Loucy (cell line): ENCODE results near the gene PTPRN2.

Source experiments
- H2AFZ ChIP-seq: fragments of 200-600 bp; sonication (generic); 2 replicates; pipeline ENCODE4 v1.6.0; 2016; ENCODE audit warnings: antibody characterized with exemption, mild to moderate bottlenecking, low read length, moderate library complexity
- H3F3A ChIP-seq: fragments of 200-600 bp; 2 replicates; pipeline ENCODE4 v1.6.0; 2016; ENCODE audit warnings: antibody characterized with exemption, low read depth, mild to moderate bottlenecking
- H3K27me3 ChIP-seq: fragments of 200-600 bp; sonication (generic); 2 replicates; pipeline ENCODE4 v1.6.1; 2014; ENCODE audit warnings: low read length, mild to moderate bottlenecking; ENCODE audit not compliant: insufficient read depth, poor library complexity, severe bottlenecking
- H3K36me3 ChIP-seq: fragments of 200-600 bp; sonication (generic); 2 replicates; pipeline ENCODE4 v1.6.1; 2016; ENCODE audit warnings: low read length; ENCODE audit not compliant: insufficient read depth
- H3K4me1 ChIP-seq: fragments of 200-600 bp; sonication (generic); 2 replicates; pipeline ENCODE4 v1.5.1; 2014; ENCODE audit warnings: low read length, mild to moderate bottlenecking; ENCODE audit not compliant: insufficient read depth, poor library complexity, severe bottlenecking
- H3K4me2 ChIP-seq: fragments of 200-600 bp; sonication (generic); 2 replicates; pipeline ENCODE4 v1.6.0; 2014; ENCODE audit warnings: antibody characterized with exemption, low read length, low read depth, mild to moderate bottlenecking; ENCODE audit not compliant: poor library complexity, severe bottlenecking
- H3K4me3 ChIP-seq: fragments of 200-600 bp; sonication (generic); 2 replicates; pipeline ENCODE4 v1.5.1; 2014; ENCODE audit warnings: low read length, mild to moderate bottlenecking, mixed read lengths; ENCODE audit not compliant: poor library complexity, severe bottlenecking
- H3K79me2 ChIP-seq: fragments of 200-600 bp; sonication (generic); 2 replicates; pipeline ENCODE4 v1.6.1; 2014; ENCODE audit warnings: low read length; ENCODE audit not compliant: insufficient read depth
- H3K9ac ChIP-seq: fragments of 200-600 bp; sonication (generic); 2 replicates; pipeline ENCODE4 v1.6.0; 2014; ENCODE audit warnings: mild to moderate bottlenecking, low read depth, low read length, moderate library complexity; ENCODE audit not compliant: poor library complexity, severe bottlenecking
- H3K9me2 ChIP-seq: fragments of 200-600 bp; sonication (generic); replicated peaks from 2 replicates; pipeline ENCODE4 v1.6.1; 2016; ENCODE audit warnings: low read depth, low read length, mixed read lengths
- H3K9me3 ChIP-seq: fragments of 200-600 bp; sonication (generic); 2 replicates; pipeline ENCODE4 v1.6.1; 2014; ENCODE audit warnings: mild to moderate bottlenecking, antibody characterized with exemption, low read length, low read depth; ENCODE audit not compliant: insufficient read depth
- H4K20me1 ChIP-seq: fragments of 200-600 bp; sonication (generic); 2 replicates; pipeline ENCODE4 v1.6.0; 2014; ENCODE audit warnings: antibody characterized with exemption, low read length, mild to moderate bottlenecking; ENCODE audit not compliant: insufficient read depth, poor library complexity, severe bottlenecking
- EZH2phosphoT487 ChIP-seq: fragments of 200-600 bp; IDR thresholded peaks from 2 replicates; pipeline ENCODE4 v1.6.1; 2018; ENCODE audit warnings: antibody characterized with exemption, mild to moderate bottlenecking, moderate library complexity, borderline replicate concordance
- TF ChIP-seq, protein P1 (sequence below): fragments of 200-600 bp; sonication (generic); conservative IDR thresholded peaks from 2 replicates; pipeline ENCODE4 v1.5.1; 2014; ENCODE audit warnings: mild to moderate bottlenecking, antibody characterized with exemption, low read length

PTPRN2 gene

DNA sequence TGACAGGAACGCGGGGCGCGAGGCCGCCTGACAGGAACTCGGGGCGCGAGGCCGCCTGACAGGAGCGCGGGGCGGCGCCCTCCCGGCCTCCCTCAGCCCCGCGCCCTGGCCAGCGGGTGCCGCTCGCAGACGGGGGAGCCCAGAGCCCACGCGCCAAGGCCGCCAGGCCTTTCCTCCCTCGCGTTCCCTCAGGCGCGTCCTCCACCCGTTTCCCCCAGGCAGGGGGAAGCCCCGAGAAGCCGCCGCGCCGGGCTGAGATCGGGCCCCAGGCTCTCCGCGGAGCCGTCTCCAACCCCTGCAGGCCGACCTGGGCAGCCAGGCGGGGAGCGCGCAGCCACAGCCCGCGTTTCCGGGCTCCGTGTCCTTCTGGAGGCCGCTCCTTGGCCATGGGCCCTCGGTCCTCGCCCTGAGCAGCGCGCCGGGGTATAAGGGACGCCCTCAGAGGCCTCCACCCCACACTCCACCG is 17.7 kb downstream of the PTPRN2 start:
- peaks cover 12% of the 10 kb centered on the region; the same call in 1 of the 2 replicates for H3K9me3 ChIP-seq
- H3K9ac ChIP-seq = no peak overlapping the region
- H3K9me2 ChIP-seq = no peaks in the 10 kb centered on the region
- H3K4me3 ChIP-seq = no peak overlapping the region
- H3K4me1 ChIP-seq = no peaks in the 10 kb centered on the region
- H3F3A ChIP-seq = no peaks in the 10 kb centered on the region
- no peaks in the 10 kb centered on the region for H4K20me1 ChIP-seq
- no peaks in the 10 kb centered on the region for H3K79me2 ChIP-seq
- H3K4me2 ChIP-seq = no peak overlapping the region
- no peaks in the 10 kb centered on the region for H3K36me3 ChIP-seq
- H3K27me3 ChIP-seq = no peaks in the 10 kb centered on the region
- H2AFZ ChIP-seq = no peak overlapping the region
- TF ChIP-seq, protein P1, sequence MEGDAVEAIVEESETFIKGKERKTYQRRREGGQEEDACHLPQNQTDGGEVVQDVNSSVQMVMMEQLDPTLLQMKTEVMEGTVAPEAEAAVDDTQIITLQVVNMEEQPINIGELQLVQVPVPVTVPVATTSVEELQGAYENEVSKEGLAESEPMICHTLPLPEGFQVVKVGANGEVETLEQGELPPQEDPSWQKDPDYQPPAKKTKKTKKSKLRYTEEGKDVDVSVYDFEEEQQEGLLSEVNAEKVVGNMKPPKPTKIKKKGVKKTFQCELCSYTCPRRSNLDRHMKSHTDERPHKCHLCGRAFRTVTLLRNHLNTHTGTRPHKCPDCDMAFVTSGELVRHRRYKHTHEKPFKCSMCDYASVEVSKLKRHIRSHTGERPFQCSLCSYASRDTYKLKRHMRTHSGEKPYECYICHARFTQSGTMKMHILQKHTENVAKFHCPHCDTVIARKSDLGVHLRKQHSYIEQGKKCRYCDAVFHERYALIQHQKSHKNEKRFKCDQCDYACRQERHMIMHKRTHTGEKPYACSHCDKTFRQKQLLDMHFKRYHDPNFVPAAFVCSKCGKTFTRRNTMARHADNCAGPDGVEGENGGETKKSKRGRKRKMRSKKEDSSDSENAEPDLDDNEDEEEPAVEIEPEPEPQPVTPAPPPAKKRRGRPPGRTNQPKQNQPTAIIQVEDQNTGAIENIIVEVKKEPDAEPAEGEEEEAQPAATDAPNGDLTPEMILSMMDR = no peak
- TF ChIP-seq EZH2phosphoT487 = no peak

DNA sequence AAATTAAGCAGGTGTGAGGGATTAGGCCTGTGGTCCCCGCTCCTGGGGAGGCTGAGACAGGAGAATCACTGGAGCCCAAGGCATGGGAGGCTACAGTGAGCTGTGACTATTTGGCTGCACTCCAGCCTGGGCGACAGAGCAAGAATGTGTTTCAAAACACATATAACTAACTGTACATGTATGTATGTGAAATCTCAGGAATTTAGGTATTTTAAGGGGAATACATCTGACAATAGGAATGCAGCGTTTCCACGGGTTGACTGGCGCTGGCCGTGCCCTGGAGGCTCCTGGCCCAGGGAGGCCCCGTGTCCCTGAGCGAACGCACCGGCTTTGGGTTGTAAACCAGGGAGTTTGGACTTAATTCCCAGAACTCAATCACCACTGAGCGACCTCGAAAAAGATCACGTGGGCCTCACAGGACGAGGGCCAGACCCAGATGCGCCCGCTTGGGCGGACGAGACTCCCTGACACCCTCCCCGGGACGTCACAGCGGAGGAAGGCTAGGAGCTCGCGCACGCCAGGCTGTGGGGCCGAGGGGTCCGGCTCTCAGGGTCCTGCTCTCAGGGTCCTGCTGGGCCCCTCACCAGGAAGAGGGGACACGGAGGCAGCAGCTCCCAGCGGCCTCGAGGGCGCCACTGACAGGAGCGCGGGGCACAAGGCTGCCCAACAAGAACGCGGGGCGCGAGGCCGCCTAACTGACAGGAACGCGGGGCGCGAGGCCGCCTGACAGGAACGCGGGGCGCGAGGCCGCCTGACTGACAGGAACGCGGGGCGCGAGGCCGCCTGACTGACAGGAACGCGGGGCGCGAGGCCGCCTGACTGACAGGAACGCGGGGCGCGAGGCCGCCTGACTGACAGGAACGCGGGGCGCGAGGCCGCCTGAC is 18.4 kb downstream of the PTPRN2 start:
- Histone ChIP-seq H3K4me3 (no peak overlapping the region), H3K9ac (no peak overlapping the region), H3K9me2 (no peaks in the 10 kb centered on the region), H4K20me1 (no peaks in the 10 kb centered on the region), H3K4me2 (no peak overlapping the region), H3K79me2 (no peaks in the 10 kb centered on the region), H3K4me1 (no peaks in the 10 kb centered on the region), H2AFZ (no peak overlapping the region), H3K36me3 (no peaks in the 10 kb centered on the region), H3K9me3 (peaks cover 12% of the 10 kb centered on the region; the same call in 1 of the 2 replicates), H3F3A (no peaks in the 10 kb centered on the region), H3K27me3 (no peaks in the 10 kb centered on the region)
- TF ChIP-seq, protein P1 = no peak
- no peak for TF ChIP-seq EZH2phosphoT487

DNA sequence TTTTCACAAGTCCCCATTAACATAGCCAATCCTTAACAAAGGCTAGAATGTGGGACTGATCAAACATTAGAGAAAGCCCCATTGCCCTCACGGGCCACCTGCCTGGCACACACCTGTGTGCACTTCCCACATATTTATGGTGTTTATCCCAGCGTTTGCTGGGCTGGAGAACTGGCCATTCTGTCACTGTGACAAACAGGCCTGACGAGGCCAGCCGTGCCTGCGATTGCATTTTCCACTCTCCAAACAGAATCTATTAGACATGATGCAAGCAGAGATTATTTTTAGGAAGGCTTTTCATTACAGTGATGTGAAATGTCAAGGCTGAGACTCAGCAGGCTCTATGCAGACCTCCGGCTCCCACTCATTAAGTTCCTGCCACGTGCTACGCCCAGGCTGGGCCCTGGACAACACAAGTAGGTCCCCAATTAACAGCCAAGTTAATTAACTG is 20.4 kb downstream of the PTPRN2 start:
- TF ChIP-seq EZH2phosphoT487 = no peak
- TF ChIP-seq, protein P1 = no peak
- Histone ChIP-seq H4K20me1 (no peaks in the 10 kb centered on the region), H3K9ac (no peak overlapping the region), H3K79me2 (no peaks in the 10 kb centered on the region), H3F3A (no peaks in the 10 kb centered on the region), H3K4me2 (no peak overlapping the region), H3K36me3 (no peaks in the 10 kb centered on the region), H3K4me1 (no peaks in the 10 kb centered on the region), H3K4me3 (no peak overlapping the region), H3K9me2 (no peaks in the 10 kb centered on the region), H2AFZ (no peak overlapping the region), H3K9me3 (peaks cover 20% of the 10 kb centered on the region; the same call in 1 of the 2 replicates), H3K27me3 (no peaks in the 10 kb centered on the region)
